H9 (cell line): Measurements from ENCODE around the gene ABCG8. TPM values are rescaled to one million over a fixed set of nuclear protein-coding genes. Genes with fewer than 3 reads are reported as not detected.

Experiments used
- DNase-seq: peaks from one replicate; pipeline ENCODE4 v3.0.0-alpha.2; 2017
- H2AFZ ChIP-seq: one replicate; pipeline ENCODE4 v1.6.1; 2013; ENCODE audit warnings: mild to moderate bottlenecking, low read length, control low read depth, moderate library complexity
- H2AK5ac ChIP-seq: 2 replicates; pipeline ENCODE4 v1.6.1; 2013; ENCODE audit warnings: low read length, control low read depth, mixed read lengths; ENCODE audit not compliant: insufficient read length
- H2BK120ac ChIP-seq: one replicate; pipeline ENCODE4 v1.6.1; 2013; ENCODE audit warnings: low read depth, mild to moderate bottlenecking, low read length, control low read depth, inconsistent platforms; ENCODE audit not compliant: poor library complexity, severe bottlenecking
- H2BK12ac ChIP-seq: 2 replicates; pipeline ENCODE4 v1.6.1; 2013; ENCODE audit warnings: low read length, control low read depth, mixed read lengths, low read depth; ENCODE audit not compliant: insufficient read length
- H2BK15ac ChIP-seq: 2 replicates; pipeline ENCODE4 v1.6.1; 2013; ENCODE audit warnings: low read depth, low read length, control low read depth
- H2BK20ac ChIP-seq: one replicate; pipeline ENCODE4 v1.6.1; 2013; ENCODE audit warnings: low read depth, mild to moderate bottlenecking, low read length, control low read depth, inconsistent platforms; ENCODE audit not compliant: poor library complexity, severe bottlenecking
- H2BK5ac ChIP-seq: 2 replicates; pipeline ENCODE4 v1.6.1; 2013; ENCODE audit warnings: low read length, control low read depth, mixed read lengths; ENCODE audit not compliant: insufficient read length
- H3K14ac ChIP-seq: 2 replicates; pipeline ENCODE4 v1.6.1; 2013; ENCODE audit warnings: low read length, control low read depth; ENCODE audit not compliant: insufficient read depth
- H3K18ac ChIP-seq: 2 replicates; pipeline ENCODE4 v1.6.1; 2013; ENCODE audit warnings: low read depth, mild to moderate bottlenecking, mixed read lengths, low read length, control low read depth; ENCODE audit not compliant: insufficient read length
- H3K23ac ChIP-seq: 2 replicates; pipeline ENCODE4 v1.6.1; 2013; ENCODE audit warnings: low read length, control low read depth, mixed read lengths, low read depth; ENCODE audit not compliant: insufficient read length
- H3K23me2 ChIP-seq: 2 replicates; pipeline ENCODE4 v1.6.1; 2013; ENCODE audit warnings: low read depth, mild to moderate bottlenecking, mixed read lengths, low read length, control low read depth; ENCODE audit not compliant: insufficient read length, poor library complexity, severe bottlenecking
- H3K27ac ChIP-seq: 2 replicates; pipeline ENCODE4 v1.5.1; 2013; ENCODE audit warnings: low read length, control low read depth, mixed read lengths, low read depth; ENCODE audit not compliant: insufficient read length
- H3K27me3 ChIP-seq: 2 replicates; pipeline ENCODE4 v1.6.1; 2013; ENCODE audit warnings: low read length, control low read depth, inconsistent platforms; ENCODE audit not compliant: insufficient read depth
- H3K4ac ChIP-seq: 2 replicates; pipeline ENCODE4 v1.6.1; 2013; ENCODE audit warnings: low read depth, mild to moderate bottlenecking, control low read depth, inconsistent platforms, low read length, moderate library complexity
- H3K4me1 ChIP-seq: 2 replicates; pipeline ENCODE4 v1.6.1; 2013; ENCODE audit warnings: low read length, control low read depth, inconsistent platforms; ENCODE audit not compliant: insufficient read depth
- H3K4me2 ChIP-seq: 2 replicates; pipeline ENCODE4 v1.6.1; 2013; ENCODE audit warnings: low read length, control low read depth, mixed read lengths; ENCODE audit not compliant: insufficient read length, insufficient read depth
- H3K56ac ChIP-seq: 2 replicates; pipeline ENCODE4 v1.6.1; 2013; ENCODE audit warnings: low read depth, mild to moderate bottlenecking, mixed read lengths, low read length, control low read depth; ENCODE audit not compliant: insufficient read length
- H3K79me1 ChIP-seq: 2 replicates; pipeline ENCODE4 v1.6.1; 2013; ENCODE audit warnings: low read depth, mild to moderate bottlenecking, moderate library complexity, low read length, control low read depth, inconsistent platforms; ENCODE audit not compliant: insufficient read depth, poor library complexity, severe bottlenecking
- H3K79me2 ChIP-seq: 2 replicates; pipeline ENCODE4 v1.6.1; 2013; ENCODE audit warnings: low read length, control low read depth, inconsistent platforms; ENCODE audit not compliant: insufficient read depth
- H3K9ac ChIP-seq: 2 replicates; pipeline ENCODE4 v1.6.1; 2013; ENCODE audit warnings: low read length, control low read depth, mixed read lengths; ENCODE audit not compliant: insufficient read length; ENCODE audit errors: extremely low read depth
- H3K9me3 ChIP-seq: one replicate; pipeline ENCODE4 v1.6.1; 2013; ENCODE audit warnings: low read depth, low read length, inconsistent platforms; ENCODE audit not compliant: control insufficient read depth
- H3T11ph ChIP-seq: one replicate; pipeline ENCODE4 v1.6.1; 2013; ENCODE audit warnings: mild to moderate bottlenecking, low read length, control low read depth, inconsistent platforms
- H4K20me1 ChIP-seq: one replicate; pipeline ENCODE4 v1.6.1; 2013; ENCODE audit not compliant: control insufficient read depth, insufficient read length, insufficient read depth
- H4K5ac ChIP-seq: 2 replicates; pipeline ENCODE4 v1.6.1; 2013; ENCODE audit warnings: low read depth, mild to moderate bottlenecking, mixed read lengths, low read length, control low read depth; ENCODE audit not compliant: insufficient read length
- H4K8ac ChIP-seq: replicated peaks from 2 replicates; pipeline ENCODE4 v1.6.1; 2013; ENCODE audit warnings: low read length, control low read depth, mixed read lengths, low read depth; ENCODE audit not compliant: insufficient read length
- H4K91ac ChIP-seq: 2 replicates; pipeline ENCODE4 v1.6.1; 2013; ENCODE audit warnings: low read depth, mild to moderate bottlenecking, moderate library complexity, mixed read lengths, low read length, control low read depth; ENCODE audit not compliant: insufficient read length
- H3K27ac Mint-ChIP-seq, 3 experiments: 2 replicates in 2 of 3; 3 replicates in 1 of 3; pipeline ENCODE4 v1.8.0; 2020 to 2021; ENCODE audit warnings: mixed read lengths in 3 of 3, mild to moderate bottlenecking in 1 of 3, moderate library complexity in 1 of 3
- H3K27me3 Mint-ChIP-seq: 2 replicates; pipeline ENCODE4 v1.8.0; 2021; ENCODE audit warnings: low read depth, mild to moderate bottlenecking, moderate library complexity, mixed read lengths
- H3K36me3 Mint-ChIP-seq, 3 experiments: 2 replicates in 2 of 3; 3 replicates in 1 of 3; pipeline ENCODE4 v1.8.0; 2020 to 2021; ENCODE audit warnings: low read depth in 3 of 3, mixed read lengths in 3 of 3; ENCODE audit not compliant: insufficient read depth in 1 of 3
- H3K4me1 Mint-ChIP-seq, 2 experiments: 2 replicates each; pipeline ENCODE4 v1.8.0; 2020; ENCODE audit warnings: mixed read lengths in 2 of 2
- H3K4me3 Mint-ChIP-seq, 2 experiments: 2 replicates in 1 of 2; 3 replicates in 1 of 2; pipeline ENCODE4 v1.8.0; 2020 to 2021; ENCODE audit warnings: mild to moderate bottlenecking in 2 of 2, mixed read lengths in 2 of 2, moderate library complexity in 1 of 2
- H3K9me3 Mint-ChIP-seq, 2 experiments: 2 replicates in 1 of 2; 3 replicates in 1 of 2; pipeline ENCODE4 v1.8.0; 2020; ENCODE audit warnings: mild to moderate bottlenecking in 2 of 2, mixed read lengths in 2 of 2, moderate library complexity in 1 of 2
- WGBS: extraction: QIAGEN DNeasy Blood & Tissue Kit; methylation state at CpG from one replicate; pipeline ENCODE4 v1.1.7; 2013; ENCODE audit warnings: missing lambda C conversion rate, low lambda C conversion rate, mixed read lengths; ENCODE audit not compliant: insufficient read length; ENCODE audit errors: extremely low coverage; 5-methylcytosine and 5-hydroxymethylcytosine counted together
- long read RNA-seq: library from polyadenylated mRNA; unstranded; transcript quantifications from one replicate; pipeline ENCODE4 v2.0.0, GENCODE V29; 2020
- total RNA-seq: library from RNA; stranded (reverse); gene quantifications from 2 replicates; pipeline ENCODE4 v1.2.1, GENCODE V29; 2021
- TF ChIP-seq, protein P1 (sequence below): fragments of 200-600 bp; sonication (generic); conservative IDR thresholded peaks from 3 replicates; pipeline ENCODE4 v1.8.0; 2021; ENCODE audit warnings: antibody characterized with exemption, mild to moderate bottlenecking

Gene ABCG8
- total RNA-seq: not detected in 2 replicates
- long read RNA-seq: 0 reads

DNA sequence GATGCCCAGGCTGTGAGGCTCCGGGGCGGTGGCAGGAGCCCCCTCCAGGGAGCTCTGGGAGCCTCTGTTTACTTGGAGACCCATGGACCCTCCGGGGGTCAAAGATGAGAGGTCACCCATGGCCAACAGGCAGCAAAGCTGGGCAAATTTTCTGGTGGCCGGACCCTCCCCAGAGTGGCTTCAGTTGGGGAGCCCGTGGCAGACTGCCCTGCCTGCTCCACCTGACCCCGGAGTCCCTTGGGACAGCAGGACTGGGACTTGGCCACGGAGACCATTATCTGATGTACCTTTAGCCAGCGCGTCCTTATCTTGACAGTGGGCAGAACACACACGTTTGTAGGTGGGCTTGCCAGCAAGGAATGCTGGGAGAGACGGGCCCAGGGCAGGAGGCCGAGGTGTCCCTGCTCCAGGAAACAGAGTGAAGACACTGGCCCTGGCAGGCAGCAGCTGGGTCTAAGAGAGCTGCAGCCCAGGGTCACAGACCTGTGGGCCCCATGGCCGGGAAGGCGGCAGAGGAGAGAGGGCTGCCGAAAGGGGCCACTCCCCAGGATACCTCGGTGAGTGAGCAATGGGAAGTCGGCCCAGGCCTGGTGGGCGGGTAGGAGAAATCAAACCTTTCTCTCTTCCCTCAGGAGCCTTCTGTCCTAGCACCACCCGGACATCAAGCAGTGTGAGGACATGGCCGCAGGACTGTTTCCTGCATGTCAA, at the start of gene ABCG8, which contains the start of gene ABCG5:
TSS of gene ABCG8 (plus strand) at position 412 of the 708 bp plus-strand sequence. CDS start at position 495, 83 bp downstream.
TSS of gene ABCG5 (minus strand) at position 280 of the 708 bp plus-strand sequence. CDS start at position 120, 160 bp downstream.
- no peaks in the 10 kb centered on the region for H3K27me3 Mint-ChIP-seq
- no peak for DNase-seq
- no peak within 1 kb of the TSS for H3K27ac ChIP-seq
- no peak within 1 kb of the TSS for H2BK20ac ChIP-seq
- no peak within 1 kb of the TSS for H4K8ac ChIP-seq
- no peak within 1 kb of the TSS for H3T11ph ChIP-seq
- no CpG with 5 or more reads among the region's 20 CpGs for WGBS
- no peak within 1 kb of the TSS for H2BK15ac ChIP-seq
- H3K23me2 ChIP-seq: no peaks in the 10 kb centered on the region
- H2BK5ac ChIP-seq: no peak within 1 kb of the TSS
- no peak within 1 kb of the TSS for H4K5ac ChIP-seq
- no peak within 1 kb of the TSS for H3K18ac ChIP-seq
- TF ChIP-seq, protein P1, sequence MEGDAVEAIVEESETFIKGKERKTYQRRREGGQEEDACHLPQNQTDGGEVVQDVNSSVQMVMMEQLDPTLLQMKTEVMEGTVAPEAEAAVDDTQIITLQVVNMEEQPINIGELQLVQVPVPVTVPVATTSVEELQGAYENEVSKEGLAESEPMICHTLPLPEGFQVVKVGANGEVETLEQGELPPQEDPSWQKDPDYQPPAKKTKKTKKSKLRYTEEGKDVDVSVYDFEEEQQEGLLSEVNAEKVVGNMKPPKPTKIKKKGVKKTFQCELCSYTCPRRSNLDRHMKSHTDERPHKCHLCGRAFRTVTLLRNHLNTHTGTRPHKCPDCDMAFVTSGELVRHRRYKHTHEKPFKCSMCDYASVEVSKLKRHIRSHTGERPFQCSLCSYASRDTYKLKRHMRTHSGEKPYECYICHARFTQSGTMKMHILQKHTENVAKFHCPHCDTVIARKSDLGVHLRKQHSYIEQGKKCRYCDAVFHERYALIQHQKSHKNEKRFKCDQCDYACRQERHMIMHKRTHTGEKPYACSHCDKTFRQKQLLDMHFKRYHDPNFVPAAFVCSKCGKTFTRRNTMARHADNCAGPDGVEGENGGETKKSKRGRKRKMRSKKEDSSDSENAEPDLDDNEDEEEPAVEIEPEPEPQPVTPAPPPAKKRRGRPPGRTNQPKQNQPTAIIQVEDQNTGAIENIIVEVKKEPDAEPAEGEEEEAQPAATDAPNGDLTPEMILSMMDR: no peak
- H4K20me1 ChIP-seq: no peaks in the 10 kb centered on the region
- no peak within 1 kb of the TSS for H3K4me3 Mint-ChIP-seq
- H3K79me2 ChIP-seq: no peaks in the 10 kb centered on the region
- no peak within 1 kb of the TSS for H4K91ac ChIP-seq
- H3K27ac Mint-ChIP-seq: no peak within 1 kb of the TSS; a peak in 2 of 7 replicates
- H3K4me1 ChIP-seq: no peaks in the 10 kb centered on the region; the same call in 1 of the 2 replicates
- no peak within 1 kb of the TSS for H2AFZ ChIP-seq
- H3K9me3 ChIP-seq: no peaks in the 10 kb centered on the region
- H3K36me3 Mint-ChIP-seq: no peaks in the 10 kb centered on the region
- no peaks in the 10 kb centered on the region for H3K79me1 ChIP-seq
- no peak within 1 kb of the TSS for H3K4ac ChIP-seq
- H3K56ac ChIP-seq: no peak within 1 kb of the TSS
- no peak within 1 kb of the TSS for H2BK12ac ChIP-seq
- no peak within 1 kb of the TSS for H3K9ac ChIP-seq
- no peak within 1 kb of the TSS for H3K14ac ChIP-seq
- no peak within 1 kb of the TSS for H2AK5ac ChIP-seq
- no peak within 1 kb of the TSS for H3K23ac ChIP-seq
- H3K27me3 ChIP-seq: no peaks in the 10 kb centered on the region
- no peak within 1 kb of the TSS for H2BK120ac ChIP-seq
- H3K9me3 Mint-ChIP-seq: no peaks in the 10 kb centered on the region
- peaks cover 0 to 11% of the 10 kb centered on the region in 2 experiments; a peak in 2 of 4 replicates for H3K4me1 Mint-ChIP-seq
- H3K4me2 ChIP-seq: no peak within 1 kb of the TSS
